Measurements from ENCODE around the gene TTI1.

TTI1 gene

DNA sequence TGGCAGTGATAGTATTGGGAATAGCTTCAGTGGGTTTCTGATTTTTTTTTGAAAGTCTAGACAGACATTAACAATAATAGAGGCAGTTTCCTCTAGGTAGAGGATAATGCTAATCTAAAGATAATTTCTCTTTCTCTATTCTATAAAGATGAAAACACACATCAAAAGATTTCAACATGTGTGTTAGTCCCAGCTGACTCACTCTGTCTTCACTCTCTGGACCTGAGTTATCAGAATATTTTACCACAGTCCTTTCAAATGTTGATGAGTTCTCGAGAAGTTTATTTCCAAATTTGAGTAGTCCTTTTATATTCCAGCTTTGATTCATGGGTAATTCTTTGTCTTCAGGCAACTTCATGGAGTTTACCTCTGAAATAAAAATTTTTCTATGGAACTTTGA lies 17.4 kb upstream of the TTI1 start:
- Histone ChIP-seq H3K4me1 (ENCODE audit: insufficient read depth, low read length) (no peaks in the 10 kb centered on the region), H3K27ac (ENCODE audit: low read length) (no peak overlapping the region), H3K36me3 (ENCODE audit: insufficient read depth, low read length) (peaks cover 85% of the 10 kb centered on the region), H3K9me3 (ENCODE audit: insufficient read depth, low read length, severe bottlenecking) (no peaks in the 10 kb centered on the region), H3K9ac (ENCODE audit: low read depth, low read length) (no peak overlapping the region), H2AFZ (ENCODE audit: low read depth, low read length) (no peak overlapping the region), H3K4me2 (ENCODE audit: insufficient read depth, low read length) (no peak overlapping the region), H3K4me3 (ENCODE audit: low read depth in 1 of 2, low read length in 2 of 2) (no peak overlapping the region), H3K79me2 (ENCODE audit: insufficient read depth, low read length) (peaks cover 89% of the 10 kb centered on the region), H3K27me3 (ENCODE audit: insufficient read depth, low read length, poor library complexity) (no peaks in the 10 kb centered on the region), H4K20me1 (ENCODE audit: insufficient read depth, low read length) (peaks cover 50% of the 10 kb centered on the region; the same call in 1 of the 2 replicates)
- no peak for TF ChIP-seq EZH2 (IDR thresholded peaks at IDR 0.05; ENCODE audit: borderline replicate concordance, low read depth, low read length, severe bottlenecking)
- TF ChIP-seq CTCF (IDR thresholded peaks at IDR 0.05; ENCODE audit: borderline replicate concordance, extremely low read depth, low read length, poor library complexity, severe bottlenecking): no peak
- DNase-seq (no peak), ATAC-seq (ENCODE audit: insufficient read depth, low read depth) (no peak)

- Histone ChIP-seq H3K79me2 (ENCODE audit: insufficient read depth, low read length) (peaks cover 88% of the 10 kb centered on the region), H3K9me3 (ENCODE audit: insufficient read depth, low read length, severe bottlenecking) (no peaks in the 10 kb centered on the region), H2AFZ (ENCODE audit: low read depth, low read length) (no peak overlapping the region), H3K4me1 (ENCODE audit: insufficient read depth, low read length) (no peaks in the 10 kb centered on the region), H3K27ac (ENCODE audit: low read length) (no peak overlapping the region), H3K4me2 (ENCODE audit: insufficient read depth, low read length) (no peak overlapping the region), H4K20me1 (ENCODE audit: insufficient read depth, low read length) (peaks cover 47% of the 10 kb centered on the region; the same call in 1 of the 2 replicates), H3K4me3 (ENCODE audit: low read depth in 1 of 2, low read length in 2 of 2) (no peak overlapping the region), H3K27me3 (ENCODE audit: insufficient read depth, low read length, poor library complexity) (no peaks in the 10 kb centered on the region), H3K36me3 (ENCODE audit: insufficient read depth, low read length) (peaks cover 88% of the 10 kb centered on the region), H3K9ac (ENCODE audit: low read depth, low read length) (no peak overlapping the region)
- TF ChIP-seq EZH2 (IDR thresholded peaks at IDR 0.05; ENCODE audit: borderline replicate concordance, low read depth, low read length, severe bottlenecking) (no peak), CTCF (IDR thresholded peaks at IDR 0.05; ENCODE audit: borderline replicate concordance, extremely low read depth, low read length, poor library complexity, severe bottlenecking) (no peak)
- no peak for DNase-seq
- ATAC-seq (ENCODE audit: insufficient read depth, low read depth): no peak
Measured at GRCh38 chr20:38049800-38050199, 16.5 kb upstream of the TTI1 start.

GRCh38 chr20:38046572-38046971 lies 13.3 kb upstream of the TTI1 start:
- no peak overlapping the region for H3K9ac ChIP-seq (ENCODE audit: low read depth, low read length)
- TF ChIP-seq CTCF (IDR thresholded peaks at IDR 0.05; ENCODE audit: borderline replicate concordance, extremely low read depth, low read length, poor library complexity, severe bottlenecking) (no peak), EZH2 (IDR thresholded peaks at IDR 0.05; ENCODE audit: borderline replicate concordance, low read depth, low read length, severe bottlenecking) (no peak)
- H3K36me3 ChIP-seq (ENCODE audit: insufficient read depth, low read length): peaks cover 94% of the 10 kb centered on the region
- H4K20me1 ChIP-seq (ENCODE audit: insufficient read depth, low read length): peaks cover 43% of the 10 kb centered on the region; the same call in 1 of the 2 replicates
- H3K27ac ChIP-seq (ENCODE audit: low read length): no peak overlapping the region
- no peak overlapping the region for H3K4me3 ChIP-seq (ENCODE audit: low read depth in 1 of 2, low read length in 2 of 2)
- H3K27me3 ChIP-seq (ENCODE audit: insufficient read depth, low read length, poor library complexity): no peaks in the 10 kb centered on the region
- H3K79me2 ChIP-seq (ENCODE audit: insufficient read depth, low read length): peaks cover 89% of the 10 kb centered on the region
- no peak for ATAC-seq (ENCODE audit: insufficient read depth, low read depth)
- H2AFZ ChIP-seq (ENCODE audit: low read depth, low read length): no peak overlapping the region
- no peaks in the 10 kb centered on the region for H3K9me3 ChIP-seq (ENCODE audit: insufficient read depth, low read length, severe bottlenecking)
- H3K4me1 ChIP-seq (ENCODE audit: insufficient read depth, low read length): no peaks in the 10 kb centered on the region
- H3K4me2 ChIP-seq (ENCODE audit: insufficient read depth, low read length): no peak overlapping the region
- DNase-seq: no peak

DNA sequence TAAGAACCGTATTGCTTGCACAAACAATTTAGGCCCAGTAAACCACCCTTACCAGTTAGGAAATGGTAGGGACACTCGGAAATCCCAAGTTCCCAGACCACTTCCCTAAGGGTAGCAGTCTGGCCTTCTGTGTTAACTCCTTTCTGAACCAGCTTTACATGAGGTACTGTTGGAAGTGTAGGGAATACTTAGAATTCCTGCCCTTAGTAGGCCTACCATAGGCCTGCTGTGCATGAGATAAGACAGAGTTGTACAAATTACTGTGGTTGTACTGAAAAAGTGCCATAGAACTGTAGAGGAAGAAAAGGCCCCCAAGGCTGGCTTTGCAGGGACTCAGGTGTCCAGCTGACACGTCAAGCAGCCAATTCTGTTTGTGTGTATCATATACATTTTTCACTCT lies 11.4 kb upstream of the TTI1 start:
- no peak for DNase-seq
- Histone ChIP-seq H2AFZ (ENCODE audit: low read depth, low read length) (no peak overlapping the region), H3K4me1 (ENCODE audit: insufficient read depth, low read length) (no peaks in the 10 kb centered on the region), H3K79me2 (ENCODE audit: insufficient read depth, low read length) (peaks cover 89% of the 10 kb centered on the region), H3K9ac (ENCODE audit: low read depth, low read length) (no peak overlapping the region), H3K36me3 (ENCODE audit: insufficient read depth, low read length) (peaks cover 93% of the 10 kb centered on the region), H3K4me3 (ENCODE audit: low read depth in 1 of 2, low read length in 2 of 2) (no peak overlapping the region), H3K4me2 (ENCODE audit: insufficient read depth, low read length) (no peak overlapping the region), H3K27me3 (ENCODE audit: insufficient read depth, low read length, poor library complexity) (no peaks in the 10 kb centered on the region), H3K9me3 (ENCODE audit: insufficient read depth, low read length, severe bottlenecking) (no peaks in the 10 kb centered on the region), H4K20me1 (ENCODE audit: insufficient read depth, low read length) (peaks cover 43% of the 10 kb centered on the region; the same call in 1 of the 2 replicates), H3K27ac (ENCODE audit: low read length) (no peak overlapping the region)
- no peak for ATAC-seq (ENCODE audit: insufficient read depth, low read depth)
- TF ChIP-seq CTCF (IDR thresholded peaks at IDR 0.05; ENCODE audit: borderline replicate concordance, extremely low read depth, low read length, poor library complexity, severe bottlenecking) (no peak), EZH2 (IDR thresholded peaks at IDR 0.05; ENCODE audit: borderline replicate concordance, low read depth, low read length, severe bottlenecking) (no peak)
